Neural progenitor cell (in vitro differentiated cells): ENCODE measurements around the gene SOCS4. TPM values are rescaled to one million over a fixed set of nuclear protein-coding genes. Genes with fewer than 3 reads are reported as not detected.
"Not testable (repeated sequence)": the region's sequence is repeated elsewhere in the genome, so short reads cannot be mapped to it uniquely, and the experiment has no call there.

Experiments used
- DNase-seq: peaks from one replicate; pipeline ENCODE4 v3.0.0-alpha.2; 2016; ENCODE audit warnings: low spot score
- H2AFZ ChIP-seq: fragments of 200-600 bp; sonication (generic); replicated peaks from 2 replicates; pipeline ENCODE4 v1.6.1; 2016; ENCODE audit warnings: antibody characterized with exemption
- H3F3A ChIP-seq: fragments of 200-600 bp; sonication (generic); 2 replicates; pipeline ENCODE4 v1.6.1; 2016; ENCODE audit warnings: antibody characterized with exemption, low read depth
- H3K27ac ChIP-seq: fragments of 200-600 bp; sonication (generic); 2 replicates; pipeline ENCODE4 v1.5.1; 2016; ENCODE audit warnings: mild to moderate bottlenecking
- H3K27me3 ChIP-seq: fragments of 200-600 bp; sonication (generic); 2 replicates; pipeline ENCODE4 v1.6.1; 2016; ENCODE audit warnings: mild to moderate bottlenecking, moderate library complexity
- H3K36me3 ChIP-seq: fragments of 200-600 bp; sonication (generic); 2 replicates; pipeline ENCODE4 v1.5.1; 2016
- H3K4me1 ChIP-seq: fragments of 200-600 bp; sonication (generic); 2 replicates; pipeline ENCODE4 v1.6.1; 2016; ENCODE audit warnings: mixed run types
- H3K4me2 ChIP-seq: fragments of 200-600 bp; sonication (generic); 2 replicates; pipeline ENCODE4 v1.6.1; 2016
- H3K4me3 ChIP-seq: fragments of 200-600 bp; sonication (generic); 2 replicates; pipeline ENCODE4 v1.5.1; 2016
- H3K79me2 ChIP-seq: fragments of 200-600 bp; sonication (generic); 2 replicates; pipeline ENCODE4 v1.6.1; 2016; ENCODE audit warnings: low read depth
- H3K9ac ChIP-seq: fragments of 200-600 bp; sonication (generic); 2 replicates; pipeline ENCODE4 v1.6.1; 2016
- H3K9me3 ChIP-seq: fragments of 200-600 bp; sonication (generic); 2 replicates; pipeline ENCODE4 v1.5.1; 2016; ENCODE audit warnings: low read depth
- H4K20me1 ChIP-seq: fragments of 200-600 bp; sonication (generic); 2 replicates; pipeline ENCODE4 v1.6.1; 2016; ENCODE audit warnings: low read depth
- H3K27ac Mint-ChIP-seq: 3 replicates; pipeline ENCODE4 v1.8.0; 2021; ENCODE audit warnings: mixed read lengths
- H3K27me3 Mint-ChIP-seq: 2 replicates; pipeline ENCODE4 v1.8.0; 2022; ENCODE audit warnings: low read depth, mild to moderate bottlenecking, inconsistent platforms, moderate library complexity, mixed read lengths; ENCODE audit not compliant: insufficient read depth
- H3K36me3 Mint-ChIP-seq: 3 replicates; pipeline ENCODE4 v1.8.0; 2021; ENCODE audit warnings: mixed read lengths
- H3K4me1 Mint-ChIP-seq: 3 replicates; pipeline ENCODE4 v1.8.0; 2021; ENCODE audit warnings: mixed read lengths
- H3K4me3 Mint-ChIP-seq: 3 replicates; pipeline ENCODE4 v1.8.0; 2021; ENCODE audit warnings: mild to moderate bottlenecking, moderate library complexity, mixed read lengths
- H3K9me3 Mint-ChIP-seq: 3 replicates; pipeline ENCODE4 v1.8.0; 2020; ENCODE audit warnings: mixed read lengths
- CTCF ChIP-seq: fragments of 200-600 bp; sonication (generic); IDR thresholded peaks from 2 replicates; pipeline ENCODE4 v1.5.1; 2017; ENCODE audit warnings: antibody characterized with exemption, mild to moderate bottlenecking
- EZH2 ChIP-seq: fragments of 200-600 bp; sonication (generic); IDR thresholded peaks from 2 replicates; pipeline ENCODE4 v1.6.1; 2017; ENCODE audit warnings: antibody characterized with exemption, mild to moderate bottlenecking, moderate library complexity
- EZH2phosphoT487 ChIP-seq: fragments of 200-600 bp; sonication (generic); IDR thresholded peaks from 2 replicates; pipeline ENCODE4 v1.6.1; 2017; ENCODE audit warnings: antibody characterized with exemption
- total RNA-seq: library from RNA; depleted of rRNA; stranded (reverse); fragments of >200 nt; gene quantifications from 2 replicates; pipeline ENCODE4 v1.2.3, GENCODE V29; 2015; ENCODE audit warnings: low replicate concordance

SOCS4 gene
- total RNA-seq, 1 donor from 2014 or later: 32.6 TPM

DNA sequence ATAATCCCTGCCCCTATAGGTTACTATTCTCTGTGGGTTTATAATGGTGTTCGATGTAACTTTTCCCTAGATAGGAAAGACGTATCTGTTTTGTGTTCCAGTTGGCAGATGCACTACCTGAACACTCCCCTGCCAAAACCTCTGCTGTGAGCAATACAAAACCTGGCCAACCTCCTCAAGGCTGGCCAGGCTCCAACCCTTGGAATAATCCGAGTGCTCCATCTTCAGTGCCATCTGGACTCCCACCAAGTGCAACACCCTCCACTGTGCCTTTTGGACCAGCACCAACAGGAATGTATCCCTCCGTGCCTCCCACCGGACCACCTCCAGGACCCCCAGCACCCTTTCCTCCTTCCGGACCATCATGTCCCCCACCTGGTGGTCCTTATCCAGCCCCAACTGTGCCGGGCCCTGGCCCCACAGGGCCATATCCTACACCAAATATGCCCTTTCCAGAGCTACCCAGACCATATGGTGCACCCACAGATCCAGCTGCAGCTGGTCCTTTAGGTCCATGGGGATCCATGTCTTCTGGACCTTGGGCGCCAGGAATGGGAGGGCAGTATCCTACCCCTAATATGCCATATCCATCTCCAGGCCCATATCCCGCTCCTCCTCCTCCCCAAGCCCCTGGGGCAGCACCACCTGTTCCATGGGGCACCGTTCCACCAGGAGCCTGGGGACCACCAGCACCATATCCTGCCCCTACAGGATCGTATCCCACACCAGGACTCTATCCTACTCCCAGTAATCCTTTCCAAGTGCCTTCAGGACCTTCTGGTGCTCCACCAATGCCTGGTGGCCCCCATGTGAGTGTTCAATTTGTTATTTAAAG, 35.7 kb downstream of the SOCS4 start:
- H3K9me3 Mint-ChIP-seq: peaks cover 5% of the 10 kb centered on the region
- Histone ChIP-seq H3K4me1 (no peaks in the 10 kb centered on the region), H3K79me2 (peaks cover 54% of the 10 kb centered on the region), H3K4me2 (no peak overlapping the region), H2AFZ (no peak overlapping the region), H3K27me3 (no peaks in the 10 kb centered on the region), H3K36me3 (peaks cover 38% of the 10 kb centered on the region), H3K4me3 (no peak overlapping the region), H3F3A (peaks cover 38% of the 10 kb centered on the region), H4K20me1 (peaks cover 52% of the 10 kb centered on the region), H3K27ac (no peak overlapping the region), H3K9ac (no peak overlapping the region), H3K9me3 (no peaks in the 10 kb centered on the region)
- no peak overlapping the region for H3K27ac Mint-ChIP-seq
- no peak for DNase-seq
- TF ChIP-seq EZH2phosphoT487 (no peak), CTCF (no peak), EZH2 (no peak)
- no peak overlapping the region for H3K4me3 Mint-ChIP-seq
- H3K36me3 Mint-ChIP-seq: peaks cover 66% of the 10 kb centered on the region
- H3K27me3 Mint-ChIP-seq: peaks cover 2% of the 10 kb centered on the region
- no peaks in the 10 kb centered on the region for H3K4me1 Mint-ChIP-seq

- H3K9ac ChIP-seq, H3K27ac ChIP-seq, H2AFZ ChIP-seq, H3K4me3 ChIP-seq, H3K4me2 ChIP-seq, H3K9me3 Mint-ChIP-seq, H3K9me3 ChIP-seq, H3K27me3 ChIP-seq, H3K4me1 Mint-ChIP-seq, H3K4me1 ChIP-seq, DNase-seq, H3K27me3 Mint-ChIP-seq, H3K27ac Mint-ChIP-seq, H3K4me3 Mint-ChIP-seq: not testable (repeated sequence)
- Histone ChIP-seq H3F3A (peaks cover 55% of the 10 kb centered on the region), H3K36me3 (peaks cover 38% of the 10 kb centered on the region), H3K79me2 (peaks cover 33% of the 10 kb centered on the region), H4K20me1 (peaks cover 52% of the 10 kb centered on the region)
- peaks cover 56% of the 10 kb centered on the region for H3K36me3 Mint-ChIP-seq
Measured at GRCh38 chr14:55064896-55065295, 37.9 kb downstream of the SOCS4 start.

GRCh38 chr14:55065411-55065810, 38.4 kb downstream of the SOCS4 start:
- Histone ChIP-seq H4K20me1 (peaks cover 51% of the 10 kb centered on the region), H3F3A (peaks cover 60% of the 10 kb centered on the region), H3K9ac (no peak overlapping the region), H3K36me3 (peaks cover 38% of the 10 kb centered on the region), H3K9me3 (no peaks in the 10 kb centered on the region), H3K4me2 (no peak overlapping the region), H3K79me2 (peaks cover 28% of the 10 kb centered on the region), H3K4me1 (no peaks in the 10 kb centered on the region), H2AFZ (no peak overlapping the region), H3K27ac (no peak overlapping the region), H3K27me3 (no peaks in the 10 kb centered on the region), H3K4me3 (no peak overlapping the region)
- H3K4me3 Mint-ChIP-seq: no peak overlapping the region
- TF ChIP-seq EZH2phosphoT487 (no peak), CTCF (no peak), EZH2 (no peak)
- peaks cover 54% of the 10 kb centered on the region for H3K36me3 Mint-ChIP-seq
- H3K27ac Mint-ChIP-seq: no peak overlapping the region
- H3K4me1 Mint-ChIP-seq: no peaks in the 10 kb centered on the region
- H3K27me3 Mint-ChIP-seq: peaks cover 2% of the 10 kb centered on the region
- no peak for DNase-seq
- H3K9me3 Mint-ChIP-seq: no peaks in the 10 kb centered on the region

- Mint-ChIP-seq H3K4me1 (peaks cover 6% of the 10 kb centered on the region), H3K4me3 (no peak overlapping the region), H3K9me3 (no peaks in the 10 kb centered on the region), H3K36me3 (peaks cover 48% of the 10 kb centered on the region), H3K27me3 (peaks cover 2% of the 10 kb centered on the region), H3K27ac (no peak overlapping the region)
- Histone ChIP-seq H3F3A (peaks cover 65% of the 10 kb centered on the region), H3K9me3 (no peaks in the 10 kb centered on the region), H2AFZ (no peak overlapping the region), H3K36me3 (peaks cover 34% of the 10 kb centered on the region), H3K27me3 (no peaks in the 10 kb centered on the region), H3K27ac (no peak overlapping the region), H4K20me1 (peaks cover 42% of the 10 kb centered on the region), H3K9ac (no peak overlapping the region), H3K4me1 (no peaks in the 10 kb centered on the region), H3K79me2 (peaks cover 20% of the 10 kb centered on the region), H3K4me3 (no peak overlapping the region), H3K4me2 (no peak overlapping the region)
- no peak for TF ChIP-seq EZH2
- no peak for TF ChIP-seq EZH2phosphoT487
- TF ChIP-seq CTCF: no peak
- DNase-seq: no peak
Measured at GRCh38 chr14:55066223-55066622, 39.2 kb downstream of the SOCS4 start.
